H1 (cell line): ENCODE results near the gene ZXDC.

Experiments used
- BACH1 ChIP-seq: IDR thresholded peaks from 2 replicates; pipeline ENCODE4 v1.6.1; 2012; ENCODE audit warnings: low read length, improper control_type of control experiment
- CEBPB ChIP-seq: IDR thresholded peaks from 2 replicates; pipeline ENCODE4 v1.6.1; 2012; ENCODE audit warnings: low read depth, low read length
- EP300 ChIP-seq, 2 experiments: IDR thresholded peaks; 1 replicate in 1 of 2; 2 replicates in 1 of 2; pipeline ENCODE4 v1.6.1; 2011 to 2012; ENCODE audit warnings: low read depth in 2 of 2, low read length in 2 of 2, mild to moderate bottlenecking in 2 of 2, borderline replicate concordance in 1 of 2, inconsistent platforms in 1 of 2, moderate library complexity in 1 of 2
- EZH2 ChIP-seq: fragments of 200-600 bp; sonication (generic); IDR thresholded peaks from 2 replicates; pipeline ENCODE4 v1.7.1; 2012; ENCODE audit warnings: low read depth, mild to moderate bottlenecking, moderate library complexity, low read length, inconsistent platforms; ENCODE audit not compliant: severe bottlenecking
- POLR2A ChIP-seq, 2 experiments: IDR thresholded peaks; 1 replicate in 1 of 2; 2 replicates in 1 of 2; pipeline ENCODE4 v1.6.1; 2011; ENCODE audit warnings: low read depth in 2 of 2, low read length in 2 of 2, mild to moderate bottlenecking in 2 of 2; ENCODE audit errors: control extremely low read depth in 1 of 2
- RBBP5 ChIP-seq: IDR thresholded peaks from 2 replicates; pipeline ENCODE4 v1.7.1; 2012; ENCODE audit warnings: low read depth, mild to moderate bottlenecking, inconsistent platforms, low read length, moderate library complexity, borderline replicate concordance
- SP2 ChIP-seq: IDR thresholded peaks from 2 replicates; pipeline ENCODE4 v1.6.1; 2012; ENCODE audit warnings: mild to moderate bottlenecking, low read length, inconsistent platforms
- TF ChIP-seq, protein P1 (sequence below), 3 experiments: IDR thresholded peaks; 1 replicate in 2 of 3; 2 replicates in 1 of 3; pipeline versions ENCODE4 v1.5.1 to v1.6.1; 2011; ENCODE audit warnings: low read length in 3 of 3, mild to moderate bottlenecking in 3 of 3, inconsistent platforms in 2 of 3, low read depth in 1 of 3, moderate library complexity in 1 of 3; ENCODE audit not compliant: insufficient read depth in 1 of 3; ENCODE audit errors: control extremely low read depth in 1 of 3

DNA sequence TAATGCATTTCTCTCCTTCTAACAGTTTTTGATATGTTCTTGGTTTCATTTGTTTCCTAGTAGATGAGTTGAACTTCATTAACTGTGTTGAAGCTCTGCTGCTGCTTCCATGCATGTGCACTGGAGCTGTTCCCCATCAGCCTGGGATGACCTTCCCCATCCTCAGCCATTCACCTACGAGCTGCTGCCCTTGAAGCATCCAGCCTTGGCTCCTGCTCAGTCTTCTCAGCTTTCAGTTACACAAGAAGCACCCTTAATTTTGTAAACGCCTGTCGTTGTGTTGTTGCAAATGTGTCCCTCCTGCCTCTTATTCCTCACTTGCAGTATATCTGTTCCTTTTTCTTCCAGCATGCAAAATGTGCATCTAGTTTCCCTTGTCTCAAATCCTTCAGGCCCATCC lies 8.5 kb upstream of the ZXDC start:
- TF ChIP-seq CEBPB (no peak), POLR2A (IDR thresholded peaks at IDR 0.05; ENCODE audit: control extremely low read depth in 1 of 2, low read depth in 2 of 2, low read length in 2 of 2) (no peak), EZH2 (no peak), RBBP5 (no peak), EP300 (IDR thresholded peaks at IDR 0.05; ENCODE audit: borderline replicate concordance in 1 of 2, low read depth in 2 of 2, low read length in 2 of 2) (no peak), SP2 (no peak), BACH1 (no peak)
- TF ChIP-seq, protein P1, sequence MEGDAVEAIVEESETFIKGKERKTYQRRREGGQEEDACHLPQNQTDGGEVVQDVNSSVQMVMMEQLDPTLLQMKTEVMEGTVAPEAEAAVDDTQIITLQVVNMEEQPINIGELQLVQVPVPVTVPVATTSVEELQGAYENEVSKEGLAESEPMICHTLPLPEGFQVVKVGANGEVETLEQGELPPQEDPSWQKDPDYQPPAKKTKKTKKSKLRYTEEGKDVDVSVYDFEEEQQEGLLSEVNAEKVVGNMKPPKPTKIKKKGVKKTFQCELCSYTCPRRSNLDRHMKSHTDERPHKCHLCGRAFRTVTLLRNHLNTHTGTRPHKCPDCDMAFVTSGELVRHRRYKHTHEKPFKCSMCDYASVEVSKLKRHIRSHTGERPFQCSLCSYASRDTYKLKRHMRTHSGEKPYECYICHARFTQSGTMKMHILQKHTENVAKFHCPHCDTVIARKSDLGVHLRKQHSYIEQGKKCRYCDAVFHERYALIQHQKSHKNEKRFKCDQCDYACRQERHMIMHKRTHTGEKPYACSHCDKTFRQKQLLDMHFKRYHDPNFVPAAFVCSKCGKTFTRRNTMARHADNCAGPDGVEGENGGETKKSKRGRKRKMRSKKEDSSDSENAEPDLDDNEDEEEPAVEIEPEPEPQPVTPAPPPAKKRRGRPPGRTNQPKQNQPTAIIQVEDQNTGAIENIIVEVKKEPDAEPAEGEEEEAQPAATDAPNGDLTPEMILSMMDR (IDR thresholded peaks at IDR 0.05; ENCODE audit: control extremely low read depth in 1 of 3, insufficient read depth in 1 of 3, low read depth in 1 of 3, low read length in 3 of 3): no peak
